Measurements from ENCODE around the gene LIN7C.

The LIN7C gene

GRCh38 chr11:27460158-27460978 lies 46.2 kb downstream of the LIN7C start:
- Histone ChIP-seq H4K20me1 (ENCODE audit: insufficient read depth, low read length, poor library complexity, severe bottlenecking) (no peaks in the 10 kb centered on the region), H3F3A (ENCODE audit: low read depth) (no peaks in the 10 kb centered on the region), H3K9me3 (ENCODE audit: insufficient read depth, low read depth, low read length) (no peaks in the 10 kb centered on the region), H3K9me2 (replicated peaks; ENCODE audit: low read depth, low read length) (no peaks in the 10 kb centered on the region), H3K27me3 (ENCODE audit: insufficient read depth, low read length, poor library complexity, severe bottlenecking) (no peaks in the 10 kb centered on the region), H3K36me3 (ENCODE audit: insufficient read depth, low read length) (no peaks in the 10 kb centered on the region), H3K79me2 (ENCODE audit: insufficient read depth, low read length) (no peaks in the 10 kb centered on the region), H2AFZ (ENCODE audit: low read length) (no peak overlapping the region), H3K4me2 (ENCODE audit: low read depth, low read length, poor library complexity, severe bottlenecking) (no peak overlapping the region), H3K9ac (ENCODE audit: low read depth, low read length, poor library complexity, severe bottlenecking) (no peak overlapping the region), H3K4me3 (ENCODE audit: low read length, poor library complexity, severe bottlenecking) (no peak overlapping the region), H3K4me1 (ENCODE audit: insufficient read depth, low read length, poor library complexity, severe bottlenecking) (no peaks in the 10 kb centered on the region)
- TF ChIP-seq CTCF (conservative IDR thresholded peaks at IDR 0.05; ENCODE audit: low read length) (no peak), EZH2phosphoT487 (IDR thresholded peaks at IDR 0.05; ENCODE audit: borderline replicate concordance) (no peak)

GRCh38 chr11:27459191-27459590 lies 47.4 kb downstream of the LIN7C start:
- Histone ChIP-seq H3K4me2 (ENCODE audit: low read depth, low read length, poor library complexity, severe bottlenecking) (no peak overlapping the region), H3K9me3 (ENCODE audit: insufficient read depth, low read depth, low read length) (no peaks in the 10 kb centered on the region), H3K9me2 (replicated peaks; ENCODE audit: low read depth, low read length) (no peaks in the 10 kb centered on the region), H3K27me3 (ENCODE audit: insufficient read depth, low read length, poor library complexity, severe bottlenecking) (no peaks in the 10 kb centered on the region), H3F3A (ENCODE audit: low read depth) (no peaks in the 10 kb centered on the region), H3K4me3 (ENCODE audit: low read length, poor library complexity, severe bottlenecking) (no peak overlapping the region), H4K20me1 (ENCODE audit: insufficient read depth, low read length, poor library complexity, severe bottlenecking) (no peaks in the 10 kb centered on the region), H3K36me3 (ENCODE audit: insufficient read depth, low read length) (no peaks in the 10 kb centered on the region), H2AFZ (ENCODE audit: low read length) (no peak overlapping the region), H3K9ac (ENCODE audit: low read depth, low read length, poor library complexity, severe bottlenecking) (no peak overlapping the region), H3K4me1 (ENCODE audit: insufficient read depth, low read length, poor library complexity, severe bottlenecking) (no peaks in the 10 kb centered on the region), H3K79me2 (ENCODE audit: insufficient read depth, low read length) (no peaks in the 10 kb centered on the region)
- no peak for TF ChIP-seq EZH2phosphoT487 (IDR thresholded peaks at IDR 0.05; ENCODE audit: borderline replicate concordance)
- no peak for TF ChIP-seq CTCF (conservative IDR thresholded peaks at IDR 0.05; ENCODE audit: low read length)

- TF ChIP-seq EZH2phosphoT487 (IDR thresholded peaks at IDR 0.05; ENCODE audit: borderline replicate concordance) (no peak), CTCF (conservative IDR thresholded peaks at IDR 0.05; ENCODE audit: low read length) (no peak)
- no peaks in the 10 kb centered on the region for H3K79me2 ChIP-seq (ENCODE audit: insufficient read depth, low read length)
- no peak overlapping the region for H3K4me3 ChIP-seq (ENCODE audit: low read length, poor library complexity, severe bottlenecking)
- no peaks in the 10 kb centered on the region for H3K36me3 ChIP-seq (ENCODE audit: insufficient read depth, low read length)
- no peak overlapping the region for H3K4me2 ChIP-seq (ENCODE audit: low read depth, low read length, poor library complexity, severe bottlenecking)
- H4K20me1 ChIP-seq (ENCODE audit: insufficient read depth, low read length, poor library complexity, severe bottlenecking), result no peaks in the 10 kb centered on the region
- H3K9ac ChIP-seq (ENCODE audit: low read depth, low read length, poor library complexity, severe bottlenecking), result no peak overlapping the region
- H2AFZ ChIP-seq (ENCODE audit: low read length), result no peak overlapping the region
- no peaks in the 10 kb centered on the region for H3K4me1 ChIP-seq (ENCODE audit: insufficient read depth, low read length, poor library complexity, severe bottlenecking)
- H3K9me2 ChIP-seq (replicated peaks; ENCODE audit: low read depth, low read length), result no peaks in the 10 kb centered on the region
- H3F3A ChIP-seq (ENCODE audit: low read depth), result no peaks in the 10 kb centered on the region
- H3K9me3 ChIP-seq (ENCODE audit: insufficient read depth, low read depth, low read length), result no peaks in the 10 kb centered on the region
- H3K27me3 ChIP-seq (ENCODE audit: insufficient read depth, low read length, poor library complexity, severe bottlenecking), result no peaks in the 10 kb centered on the region
Observed at GRCh38 chr11:27458182-27458581, 48.4 kb downstream of the LIN7C start.

Measured in Loucy (cell line).